OCI-LY1 (cell line): ENCODE results near the gene SLCO3A1.
A peak's percentile ranks its signal among the peaks of the same experiment; 100 is the strongest.

Source experiments
- H2AFZ ChIP-seq: fragments of 200-600 bp; sonication (generic), shearing (Covaris generic); 2 replicates; pipeline ENCODE4 v1.6.0; 2014; ENCODE audit warnings: antibody characterized with exemption, mild to moderate bottlenecking, low read length
- H3F3A ChIP-seq: fragments of 200-600 bp; sonication (generic), shearing (Covaris generic); 2 replicates; pipeline ENCODE4 v1.6.0; 2014; ENCODE audit warnings: mild to moderate bottlenecking, antibody characterized with exemption, low read length, moderate library complexity; ENCODE audit not compliant: insufficient read depth
- H3K27ac ChIP-seq: fragments of 200-600 bp; sonication (generic); 2 replicates; pipeline ENCODE4 v1.5.1; 2014; ENCODE audit warnings: low read length, mixed run types, mild to moderate bottlenecking, low read depth; ENCODE audit not compliant: poor library complexity, severe bottlenecking
- H3K27me3 ChIP-seq: fragments of 200-600 bp; sonication (generic); 2 replicates; pipeline ENCODE4 v1.6.0; 2014; ENCODE audit warnings: antibody characterized with exemption, mild to moderate bottlenecking, low read length, moderate library complexity; ENCODE audit not compliant: insufficient read depth
- H3K36me3 ChIP-seq: fragments of 200-600 bp; sonication (generic); 2 replicates; pipeline ENCODE4 v1.6.1; 2014; ENCODE audit warnings: mild to moderate bottlenecking, antibody characterized with exemption, low read length, moderate library complexity, mixed read lengths; ENCODE audit not compliant: insufficient read depth
- H3K4me1 ChIP-seq: fragments of 200-600 bp; sonication (generic); 2 replicates; pipeline ENCODE4 v1.5.1; 2014; ENCODE audit warnings: mild to moderate bottlenecking, low read length, moderate library complexity; ENCODE audit not compliant: insufficient read depth, severe bottlenecking
- H3K4me2 ChIP-seq: fragments of 200-600 bp; sonication (generic), shearing (Covaris generic); 2 replicates; pipeline ENCODE4 v1.6.1; 2014; ENCODE audit warnings: low read length
- H3K4me3 ChIP-seq: fragments of 200-600 bp; sonication (generic); 2 replicates; pipeline ENCODE4 v1.5.1; 2014; ENCODE audit warnings: low read length, low read depth, mild to moderate bottlenecking, mixed read lengths; ENCODE audit not compliant: poor library complexity, severe bottlenecking
- H3K79me2 ChIP-seq: fragments of 200-600 bp; shearing (Covaris generic); 2 replicates; pipeline ENCODE4 v1.6.1; 2016; ENCODE audit warnings: mixed run types, low read length, mixed read lengths; ENCODE audit not compliant: insufficient read depth
- H3K9ac ChIP-seq: fragments of 200-600 bp; sonication (generic), shearing (Covaris generic); 2 replicates; pipeline ENCODE4 v1.6.1; 2014; ENCODE audit warnings: mild to moderate bottlenecking, low read length, mixed read lengths
- H3K9me2 ChIP-seq: fragments of 200-600 bp; sonication (generic), shearing (Covaris generic); 2 replicates; pipeline ENCODE4 v1.6.1; 2014; ENCODE audit warnings: low read depth, mild to moderate bottlenecking, low read length, mixed read lengths
- H3K9me3 ChIP-seq: fragments of 200-600 bp; shearing (Covaris generic); 2 replicates; pipeline ENCODE4 v1.6.1; 2014; ENCODE audit warnings: low read length, mixed read lengths
- H4K20me1 ChIP-seq: fragments of 200-600 bp; sonication (generic), shearing (Covaris generic); 2 replicates; pipeline ENCODE4 v1.6.0; 2016; ENCODE audit warnings: mild to moderate bottlenecking, low read length; ENCODE audit not compliant: insufficient read depth
- EZH2 ChIP-seq: fragments of 200-600 bp; sonication (generic), shearing (Covaris generic); IDR thresholded peaks from 2 replicates; pipeline ENCODE4 v1.8.0; 2017; ENCODE audit warnings: borderline replicate concordance, mixed run types, mild to moderate bottlenecking, antibody characterized with exemption, low read length, moderate library complexity, mixed read lengths
- TF ChIP-seq, protein P1 (sequence below): fragments of 200-600 bp; sonication (generic), shearing (Covaris generic); IDR thresholded peaks from 2 replicates; pipeline ENCODE4 v1.5.1; 2017; ENCODE audit warnings: mild to moderate bottlenecking, antibody characterized with exemption, low read length, moderate library complexity, mixed read lengths

SLCO3A1 gene

DNA sequence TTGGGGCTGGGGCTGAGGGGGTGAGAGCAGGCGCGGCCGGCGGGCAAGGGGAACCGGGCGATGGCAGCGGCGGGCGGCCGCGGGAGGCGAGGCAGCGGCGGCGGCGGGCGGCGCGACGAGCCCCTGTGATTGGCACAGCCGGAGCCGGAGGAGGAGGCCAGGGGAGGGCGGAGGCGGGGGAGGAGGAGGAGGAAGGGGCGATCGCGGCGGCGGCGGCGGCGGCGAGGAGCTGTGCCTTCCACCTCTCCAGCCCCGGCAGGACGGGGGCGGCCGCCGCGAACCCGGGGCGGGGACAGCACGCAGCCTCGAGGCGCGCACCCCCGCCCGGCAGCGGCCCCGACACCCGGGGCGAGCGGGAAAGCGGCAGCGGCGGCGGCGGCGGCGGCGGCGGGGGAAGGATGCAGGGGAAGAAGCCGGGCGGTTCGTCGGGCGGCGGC, at the start of gene SLCO3A1:
Gene SLCO3A1, plus strand, starts transcription at position 198 of the 437 bp plus-strand sequence.
- Histone ChIP-seq H3K4me1 (peaks cover 48% of the 10 kb centered on the region), H3K27me3 (peaks cover 4% of the 10 kb centered on the region; the same call in 1 of the 2 replicates), H3K4me2 (peak within 1 kb of the TSS; percentile 68), H3K36me3 (no peaks in the 10 kb centered on the region), H3K4me3 (peak within 1 kb of the TSS; percentile 57), H3K9me2 (no peaks in the 10 kb centered on the region), H3K79me2 (no peaks in the 10 kb centered on the region), H3K9me3 (no peaks in the 10 kb centered on the region), H2AFZ (no peak within 1 kb of the TSS; the same call in 1 of the 2 replicates), H3K27ac (peak within 1 kb of the TSS; percentile 58), H3F3A (no peaks in the 10 kb centered on the region), H3K9ac (peak within 1 kb of the TSS; percentile 63), H4K20me1 (no peaks in the 10 kb centered on the region)
- TF ChIP-seq, protein P1, sequence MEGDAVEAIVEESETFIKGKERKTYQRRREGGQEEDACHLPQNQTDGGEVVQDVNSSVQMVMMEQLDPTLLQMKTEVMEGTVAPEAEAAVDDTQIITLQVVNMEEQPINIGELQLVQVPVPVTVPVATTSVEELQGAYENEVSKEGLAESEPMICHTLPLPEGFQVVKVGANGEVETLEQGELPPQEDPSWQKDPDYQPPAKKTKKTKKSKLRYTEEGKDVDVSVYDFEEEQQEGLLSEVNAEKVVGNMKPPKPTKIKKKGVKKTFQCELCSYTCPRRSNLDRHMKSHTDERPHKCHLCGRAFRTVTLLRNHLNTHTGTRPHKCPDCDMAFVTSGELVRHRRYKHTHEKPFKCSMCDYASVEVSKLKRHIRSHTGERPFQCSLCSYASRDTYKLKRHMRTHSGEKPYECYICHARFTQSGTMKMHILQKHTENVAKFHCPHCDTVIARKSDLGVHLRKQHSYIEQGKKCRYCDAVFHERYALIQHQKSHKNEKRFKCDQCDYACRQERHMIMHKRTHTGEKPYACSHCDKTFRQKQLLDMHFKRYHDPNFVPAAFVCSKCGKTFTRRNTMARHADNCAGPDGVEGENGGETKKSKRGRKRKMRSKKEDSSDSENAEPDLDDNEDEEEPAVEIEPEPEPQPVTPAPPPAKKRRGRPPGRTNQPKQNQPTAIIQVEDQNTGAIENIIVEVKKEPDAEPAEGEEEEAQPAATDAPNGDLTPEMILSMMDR, result no peak
- TF ChIP-seq EZH2, result no peak

DNA sequence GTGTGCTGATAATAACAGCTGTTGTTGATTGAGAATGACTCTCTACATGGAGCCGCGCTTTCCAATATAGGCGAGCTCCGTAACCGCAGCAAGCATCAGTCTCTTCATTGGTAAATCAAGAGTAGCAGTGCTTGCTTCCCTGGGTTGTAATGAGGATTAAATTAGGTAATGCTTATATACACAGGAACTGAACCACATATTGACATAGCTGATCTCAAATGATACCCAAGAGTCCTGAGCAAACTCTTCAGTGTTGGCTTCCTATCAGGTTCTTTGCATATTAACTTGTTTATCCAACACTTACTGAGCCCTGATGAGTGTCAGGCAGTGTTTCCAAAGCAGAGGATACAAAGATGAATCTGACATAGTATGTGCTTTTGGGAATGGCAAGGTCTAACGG, 46.4 kb upstream of the SLCO3A1 start:
- Histone ChIP-seq H3K9me3 (no peaks in the 10 kb centered on the region), H3K9me2 (no peaks in the 10 kb centered on the region)

DNA sequence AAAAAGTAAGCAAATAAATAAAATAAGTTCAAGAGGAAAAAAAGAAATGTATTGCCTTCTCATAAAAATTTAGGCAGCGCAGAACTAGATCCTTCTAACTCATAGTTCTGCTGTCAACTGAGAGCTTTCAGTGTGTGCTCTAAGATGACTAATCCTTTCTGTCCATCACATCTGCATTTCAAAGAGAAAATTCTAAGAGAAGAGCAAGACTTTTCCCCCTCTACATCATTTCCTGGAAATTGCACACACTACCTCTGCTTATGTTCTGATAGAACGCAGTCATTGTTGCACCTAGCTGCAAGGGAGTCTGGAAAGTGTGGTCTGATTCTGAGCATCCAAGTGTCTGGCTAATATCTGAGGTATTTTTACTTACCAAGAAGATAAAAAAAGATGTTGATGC, 39.6 kb upstream of the SLCO3A1 start:
- Histone ChIP-seq H3K4me1 (no peaks in the 10 kb centered on the region), H2AFZ (no peak overlapping the region), H3K27ac (no peak overlapping the region), H3F3A (no peaks in the 10 kb centered on the region), H3K4me2 (no peak overlapping the region), H3K9me3 (no peaks in the 10 kb centered on the region; the same call in 1 of the 2 replicates), H3K27me3 (no peaks in the 10 kb centered on the region; the same call in 1 of the 2 replicates), H3K4me3 (no peak overlapping the region), H3K9me2 (no peaks in the 10 kb centered on the region), H3K9ac (no peak overlapping the region), H3K36me3 (no peaks in the 10 kb centered on the region), H4K20me1 (no peaks in the 10 kb centered on the region), H3K79me2 (no peaks in the 10 kb centered on the region)
- TF ChIP-seq, protein P1, result no peak
- no peak for TF ChIP-seq EZH2

More for the DNA sequence above, 46.4 kb upstream of the SLCO3A1 start:
- H3K79me2 ChIP-seq, result no peaks in the 10 kb centered on the region
- H3K4me1 ChIP-seq, result no peaks in the 10 kb centered on the region
- no peaks in the 10 kb centered on the region for H3K36me3 ChIP-seq
- H3K27me3 ChIP-seq, result no peaks in the 10 kb centered on the region
- no peak overlapping the region for H2AFZ ChIP-seq
- H3K4me2 ChIP-seq, result no peak overlapping the region
- H3K4me3 ChIP-seq, result no peak overlapping the region
- H3K27ac ChIP-seq, result no peak overlapping the region
- TF ChIP-seq, protein P1, result no peak
- no peak for TF ChIP-seq EZH2
- H3K9ac ChIP-seq, result no peak overlapping the region
- H4K20me1 ChIP-seq, result no peaks in the 10 kb centered on the region
- H3F3A ChIP-seq, result no peaks in the 10 kb centered on the region
